ENCODE data around the gene AMN1.
"Not testable (repeated sequence)": the region's sequence is repeated elsewhere in the genome, so short reads cannot be mapped to it uniquely, and the experiment has no call there.

The AMN1 gene

DNA sequence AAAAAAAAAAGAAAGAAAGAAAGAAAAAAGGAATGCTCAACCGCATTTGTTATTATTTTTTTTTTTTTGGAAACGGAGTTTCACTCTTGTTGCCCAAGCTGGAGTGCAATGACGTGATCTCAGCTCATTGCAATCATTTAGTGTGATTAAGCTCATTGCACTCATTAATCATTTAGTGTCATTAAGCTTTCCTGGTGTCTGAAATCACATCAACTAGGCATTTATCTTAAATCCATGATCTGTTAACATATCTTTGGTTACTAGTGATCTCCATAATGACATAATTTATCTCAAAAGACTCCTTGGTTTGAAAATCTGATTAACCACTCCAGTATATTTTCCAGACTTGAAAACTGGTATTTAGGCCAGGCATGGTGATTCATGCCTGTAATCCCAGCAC, 43.0 kb downstream of the AMN1 start:
- no peak for DNase-seq (ENCODE audit: low read depth)

DNA sequence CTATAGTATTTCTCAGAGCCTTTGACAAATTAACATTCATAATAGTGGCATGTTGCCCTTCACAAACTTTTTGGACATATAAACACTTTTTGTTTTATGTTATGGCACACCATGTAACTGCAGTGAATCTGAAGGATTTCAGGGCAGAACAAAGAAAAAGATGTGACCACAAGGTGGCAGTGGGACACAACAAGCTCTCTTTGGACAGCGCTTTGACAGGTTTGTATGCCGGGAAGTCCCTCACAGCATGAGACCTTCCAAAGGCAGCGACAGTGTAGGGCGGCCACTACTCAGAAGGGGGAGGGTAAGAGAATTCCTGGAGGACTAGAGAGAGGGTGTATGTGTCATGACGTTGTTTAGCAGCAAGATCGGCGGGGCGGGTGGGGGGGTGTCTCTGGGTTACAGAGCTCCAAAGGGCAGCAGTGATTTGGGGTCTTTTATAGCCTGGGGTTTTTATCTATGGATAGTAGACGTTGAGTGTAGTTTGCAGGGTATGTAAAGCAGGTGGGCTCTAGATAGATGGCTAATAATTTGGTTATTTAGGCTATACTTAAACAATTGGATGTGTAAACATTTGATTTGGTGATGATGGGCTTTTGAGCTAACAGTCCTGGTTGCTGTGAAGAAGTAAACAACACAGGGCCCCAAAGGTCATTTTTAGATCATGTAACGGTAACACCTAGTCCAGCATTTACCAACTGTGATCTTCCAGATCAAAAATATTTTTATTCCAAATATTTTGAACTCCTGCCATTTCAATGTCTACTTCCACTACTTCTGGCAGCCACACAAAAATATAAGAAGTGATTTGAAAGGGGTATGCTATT, 46.5 kb downstream of the AMN1 start:
- peak; percentile 49 for DNase-seq (ENCODE audit: low read depth)

DNA sequence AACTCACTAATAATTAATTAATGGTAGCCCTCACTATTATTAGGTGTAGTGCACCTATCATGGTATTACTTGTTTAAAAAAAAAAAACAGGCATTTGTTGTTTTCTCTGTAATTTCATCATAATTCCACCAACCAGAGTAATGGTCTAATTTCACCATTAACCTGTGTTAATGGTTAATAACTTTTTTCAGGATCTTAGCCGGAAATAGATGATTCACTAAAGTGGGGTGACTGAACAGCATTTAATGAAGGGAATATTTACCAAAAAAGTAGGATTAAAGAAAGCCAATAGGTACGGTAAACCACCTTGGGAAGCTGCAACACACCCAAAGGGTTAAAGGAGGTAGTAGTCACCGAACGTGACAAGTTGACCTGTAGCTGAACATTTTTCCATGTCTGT, 56.3 kb downstream of the AMN1 start:
- no peak for DNase-seq (ENCODE audit: low read depth)

DNA sequence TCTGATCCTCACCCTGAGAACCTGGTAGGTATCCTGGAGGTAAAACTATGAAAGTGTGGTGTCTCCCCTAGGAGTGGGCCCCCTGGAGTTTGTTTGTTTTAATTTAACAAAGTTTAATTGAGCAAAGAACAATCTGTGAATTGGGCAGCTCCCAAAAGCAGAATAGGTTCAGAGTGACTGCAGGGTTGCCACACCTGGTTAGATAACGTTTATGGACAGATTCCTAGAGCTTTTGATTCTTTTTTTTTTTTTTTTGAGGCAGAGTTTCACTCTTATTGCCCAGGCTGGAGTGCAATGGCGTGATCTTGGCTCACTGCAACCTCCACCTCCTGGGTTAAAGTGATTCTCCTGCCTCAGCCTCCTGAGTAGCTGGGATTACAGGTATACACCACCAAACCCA, 59.2 kb downstream of the AMN1 start:
- DNase-seq (ENCODE audit: low read depth) = not testable (repeated sequence)

DNA sequence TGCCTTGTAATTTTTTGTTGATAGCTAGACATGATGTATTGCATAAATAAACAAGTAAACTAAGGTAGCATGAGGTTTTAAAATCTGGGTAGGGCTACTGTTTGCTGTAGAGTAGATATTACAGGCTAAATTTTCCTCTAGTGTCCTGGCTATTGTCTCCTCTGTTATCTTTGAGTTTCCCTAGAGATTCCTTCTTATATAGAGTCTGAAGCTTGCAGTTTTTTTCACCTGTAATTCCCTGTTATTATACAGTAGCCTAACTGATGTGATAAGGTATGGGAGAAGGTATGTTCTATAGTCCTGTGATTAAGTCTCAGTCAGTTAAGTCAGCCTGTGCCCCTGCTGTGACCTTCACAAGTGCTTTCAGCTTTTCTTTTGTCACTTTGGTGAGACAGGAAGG, 59.8 kb downstream of the AMN1 start:
- DNase-seq (ENCODE audit: low read depth) = no peak

DNA sequence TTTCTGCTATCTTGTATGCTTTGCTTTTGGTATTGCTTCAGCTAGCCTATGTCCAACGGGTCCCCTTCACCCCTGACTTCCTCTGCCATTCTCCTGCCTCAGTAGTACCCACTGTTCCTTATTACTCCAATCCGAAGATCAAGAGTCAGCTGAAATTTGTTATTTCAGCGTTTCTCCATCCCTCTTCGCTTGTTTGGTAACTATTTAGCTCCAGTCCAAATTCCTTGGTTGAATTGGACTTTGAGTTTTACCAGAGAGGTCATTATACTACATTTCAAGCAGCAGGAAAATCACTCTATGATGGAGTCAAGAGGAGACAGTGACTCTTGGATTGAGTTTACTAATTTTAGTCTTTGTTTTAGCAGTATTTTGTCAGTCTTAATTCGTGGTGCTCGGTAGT, 64.8 kb downstream of the AMN1 start:
- no peak for DNase-seq (ENCODE audit: low read depth)

DNA sequence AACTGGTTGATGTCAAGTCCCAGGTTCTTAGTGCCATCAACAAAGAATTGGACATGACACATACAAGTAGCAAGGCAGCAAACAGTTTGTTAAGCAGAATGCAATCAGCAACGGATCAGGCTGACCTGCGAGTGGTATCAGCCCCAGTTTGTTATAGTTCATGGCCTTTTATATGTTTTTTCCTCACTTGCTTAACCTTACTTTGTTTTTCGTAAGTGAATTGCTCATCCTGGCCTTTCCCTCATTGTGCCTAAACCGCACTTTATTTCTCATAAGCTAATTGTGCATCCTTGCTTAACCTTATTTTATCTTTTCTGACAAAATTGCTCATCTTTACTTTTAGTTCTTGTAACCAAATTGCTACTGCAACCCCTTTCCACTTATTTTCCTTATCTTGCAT, 65.2 kb downstream of the AMN1 start:
- DNase-seq (ENCODE audit: low read depth) = no peak

DNA sequence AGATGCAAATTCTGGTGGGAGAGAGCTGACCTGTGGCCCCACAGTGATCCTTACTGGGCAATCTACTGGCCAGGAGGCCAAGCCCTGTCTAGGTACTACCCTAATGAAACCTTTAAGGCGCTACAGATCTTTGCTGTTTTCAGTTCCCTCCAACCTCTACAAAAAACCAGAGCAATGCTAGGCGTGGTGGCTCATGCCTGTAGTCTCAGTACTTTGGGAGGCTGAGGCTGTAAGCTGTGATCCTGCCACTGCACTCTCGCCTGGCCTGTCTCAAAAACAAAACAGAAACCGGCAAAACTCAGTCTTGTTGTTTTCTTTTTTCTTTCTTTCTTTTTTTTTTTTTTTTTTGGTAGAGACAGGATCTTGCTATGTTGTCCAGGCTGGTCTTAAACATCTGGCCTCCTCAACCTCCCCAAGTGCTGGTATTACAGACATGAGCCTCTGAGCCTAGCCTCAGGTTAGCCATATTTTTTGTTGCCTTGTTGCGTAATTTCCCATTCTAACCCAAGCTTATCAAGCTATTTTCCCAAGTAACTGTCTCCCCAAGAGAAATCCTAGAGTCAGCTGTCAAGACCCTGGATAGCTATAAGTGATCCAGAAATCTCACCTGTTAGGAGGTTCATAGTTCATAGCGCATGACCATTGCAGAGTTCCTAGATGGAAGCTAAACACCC, 66.5 kb downstream of the AMN1 start:
- DNase-seq (ENCODE audit: low read depth) = no peak

DNA sequence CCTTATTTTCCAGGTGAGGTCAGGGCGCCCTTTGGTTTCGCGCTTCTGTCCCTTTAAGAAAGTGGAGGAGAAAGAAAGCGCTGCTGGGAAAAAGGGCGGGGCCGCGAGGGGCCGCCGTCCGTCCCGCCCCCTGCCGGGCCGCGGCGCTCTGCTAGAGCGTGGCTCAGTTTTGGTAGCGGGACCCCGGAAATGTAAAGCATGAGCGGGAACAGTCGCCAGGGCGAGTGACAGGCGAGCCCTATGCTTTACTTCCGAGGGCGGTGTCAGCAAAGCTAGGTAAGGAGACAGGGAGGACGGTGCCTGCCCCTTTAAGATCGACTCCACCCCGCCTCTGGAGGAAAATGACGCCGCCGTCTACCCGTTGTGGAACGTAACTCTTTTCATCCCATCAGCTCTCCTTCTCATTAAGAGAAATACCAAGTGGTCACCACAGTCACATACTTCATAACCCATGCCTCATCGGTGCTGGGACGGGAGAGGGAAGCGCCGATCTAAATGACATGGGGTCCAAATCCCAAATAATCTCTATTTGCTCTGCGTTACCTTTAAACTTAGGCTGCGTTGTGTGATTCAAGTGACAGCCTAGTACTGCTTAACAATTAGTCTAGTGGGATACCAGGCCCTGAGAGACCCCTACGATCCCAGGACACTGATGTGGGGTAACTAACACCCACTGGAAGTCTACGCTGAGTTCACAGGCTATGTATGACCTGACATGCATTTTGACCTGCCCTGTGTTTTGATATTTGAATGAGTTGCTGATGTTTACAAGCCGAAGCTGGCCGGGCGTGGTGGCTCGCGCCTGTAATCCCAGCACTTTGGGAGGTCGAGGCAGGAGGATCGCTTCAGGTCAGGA, 69.5 kb downstream of the AMN1 start, which contains the start of gene ETFBKMT:
Gene ETFBKMT (plus strand): TSS at position 602 of the 856 bp plus-strand sequence. CDS start 2,266 bp downstream, outside the sequence.
- DNase-seq (ENCODE audit: low read depth) = peak; percentile 86

DNA sequence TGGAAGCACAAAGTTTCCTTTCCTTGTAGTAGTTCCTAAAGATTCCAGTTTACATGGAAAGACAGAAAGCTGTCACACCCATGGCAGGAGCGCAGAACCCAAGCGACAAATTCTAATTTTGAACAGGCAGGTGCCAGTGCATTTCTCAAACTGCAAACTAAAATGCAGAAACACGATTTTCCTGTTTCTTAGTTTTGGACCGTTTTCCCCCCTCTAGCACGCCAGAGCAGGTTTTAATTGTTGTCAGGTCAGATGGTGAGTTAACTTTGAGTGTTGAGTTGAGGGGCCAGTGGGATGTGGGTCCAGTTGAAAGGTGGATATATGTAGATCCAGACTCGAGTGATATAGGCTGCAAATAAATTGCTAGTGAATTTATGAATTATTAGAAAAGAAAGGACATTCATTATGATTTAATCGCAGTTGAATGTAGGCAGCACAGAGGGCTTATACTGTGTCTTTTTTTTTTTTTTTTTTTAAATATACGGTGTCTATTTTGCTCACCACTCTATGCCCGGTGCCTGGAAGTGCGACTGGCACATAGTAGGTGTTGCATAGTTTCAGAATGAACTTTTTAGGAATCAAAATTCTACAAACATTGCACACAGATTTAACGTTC, 70.2 kb downstream of the AMN1 start:
- no peak for DNase-seq (ENCODE audit: low read depth)

DNA sequence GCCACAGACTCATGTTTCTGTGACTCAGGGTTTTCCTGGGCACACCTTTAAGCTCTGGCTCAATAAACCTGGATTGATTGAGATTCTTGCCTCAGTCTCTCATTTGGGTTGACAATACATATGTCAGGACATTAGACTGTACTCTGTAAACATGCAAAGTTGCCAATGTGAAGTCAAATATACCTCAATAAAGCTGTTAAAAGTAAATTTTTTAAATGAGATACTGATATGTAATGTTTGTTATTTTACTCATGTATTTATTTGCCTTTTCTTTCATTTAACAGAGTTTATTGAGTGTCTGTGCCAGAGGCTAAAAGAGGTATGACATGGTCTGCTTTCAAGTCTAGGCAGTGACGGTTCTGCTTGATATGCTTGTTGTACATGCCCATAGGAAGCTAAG, 73.0 kb downstream of the AMN1 start:
- no peak for DNase-seq (ENCODE audit: low read depth)

DNA sequence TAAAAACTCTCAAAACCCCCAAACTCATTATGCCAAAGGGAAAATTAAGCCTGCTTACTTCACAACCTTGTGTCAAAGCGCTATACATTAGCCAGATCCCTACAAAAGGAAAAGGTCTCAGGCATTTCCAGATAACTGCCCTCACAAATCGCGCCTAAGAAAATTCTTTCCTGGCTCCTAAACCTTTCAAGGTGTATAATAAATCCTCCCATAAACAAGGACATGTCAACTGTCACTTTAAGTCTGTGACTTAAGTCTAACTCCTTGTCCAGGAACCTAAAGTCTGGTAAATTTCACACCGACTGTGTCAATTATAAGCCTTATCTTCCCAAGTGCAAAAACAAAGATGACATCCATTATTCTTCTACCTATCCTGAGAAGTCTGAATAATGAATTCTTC, 73.6 kb downstream of the AMN1 start:
- DNase-seq (ENCODE audit: low read depth) = no peak

DNA sequence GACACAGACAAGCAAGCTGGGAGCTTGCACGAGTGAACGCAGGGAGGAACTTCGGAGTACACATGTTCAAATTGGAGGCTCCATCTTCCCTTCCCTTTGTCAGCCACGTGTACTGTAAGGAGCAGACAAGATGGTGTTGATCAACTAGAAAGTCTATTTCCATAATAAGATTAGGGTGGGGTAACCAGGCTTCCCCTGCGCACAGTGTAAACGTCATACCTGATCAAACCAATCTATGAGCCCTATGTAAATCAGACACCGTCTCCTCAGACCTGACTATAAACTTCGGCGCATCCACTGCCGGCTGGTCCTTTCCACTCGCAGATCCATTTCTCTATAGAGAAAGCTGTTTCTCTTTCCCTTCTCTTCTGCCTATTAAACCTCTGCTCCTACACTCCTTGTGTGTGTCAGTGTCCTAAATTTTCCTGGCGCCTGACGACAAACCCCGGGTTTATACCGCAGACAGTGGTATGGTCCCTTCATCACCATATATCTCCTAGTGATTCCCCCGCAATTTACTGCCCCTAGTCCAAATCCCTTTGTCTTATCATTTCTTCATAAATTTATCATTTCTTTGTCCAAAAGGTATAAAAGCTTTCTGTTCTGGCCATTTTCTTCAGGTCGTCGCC, 76.8 kb downstream of the AMN1 start:
- DNase-seq (ENCODE audit: low read depth) = no peak

DNA sequence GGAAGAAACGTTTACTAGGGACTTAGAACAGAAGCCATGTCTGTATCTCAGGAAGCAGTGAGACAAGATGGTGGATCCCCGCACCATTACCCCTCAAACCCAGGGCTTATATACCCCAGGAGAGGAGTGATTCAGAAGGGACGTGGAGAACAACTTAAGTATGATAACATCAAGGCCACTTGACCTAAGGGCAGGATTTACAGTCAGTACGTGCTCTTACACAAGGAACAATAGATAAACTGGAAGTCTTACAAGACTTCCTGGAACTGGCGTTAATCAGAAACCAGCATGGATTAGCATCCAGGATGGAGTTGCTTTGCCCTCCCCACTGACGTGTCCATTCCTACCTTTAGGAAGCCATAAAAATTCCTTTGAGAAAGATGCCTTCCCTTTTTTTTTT, 77.9 kb downstream of the AMN1 start:
- DNase-seq (ENCODE audit: low read depth) = no peak

DNA sequence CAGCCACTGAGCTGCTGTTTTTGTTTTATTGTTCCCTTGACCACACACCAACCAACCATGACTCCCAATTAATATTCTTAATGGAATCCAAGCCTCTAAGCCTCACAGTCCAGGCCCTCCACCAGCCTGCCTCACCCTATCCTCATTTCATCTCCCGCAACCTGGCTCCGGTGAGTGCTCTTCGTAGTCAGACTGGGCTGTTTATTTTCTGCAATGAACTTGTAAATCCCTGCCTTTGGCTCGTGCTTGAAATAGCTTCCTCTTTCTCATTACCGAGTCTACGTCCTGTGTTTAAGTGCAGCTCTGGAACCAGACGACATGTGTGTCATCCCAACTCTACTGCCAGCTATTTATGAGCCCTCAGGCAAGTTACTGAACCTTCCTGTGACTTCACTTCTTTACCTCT, 81.7 kb downstream of the AMN1 start:
- no peak for DNase-seq (ENCODE audit: low read depth)

DNA sequence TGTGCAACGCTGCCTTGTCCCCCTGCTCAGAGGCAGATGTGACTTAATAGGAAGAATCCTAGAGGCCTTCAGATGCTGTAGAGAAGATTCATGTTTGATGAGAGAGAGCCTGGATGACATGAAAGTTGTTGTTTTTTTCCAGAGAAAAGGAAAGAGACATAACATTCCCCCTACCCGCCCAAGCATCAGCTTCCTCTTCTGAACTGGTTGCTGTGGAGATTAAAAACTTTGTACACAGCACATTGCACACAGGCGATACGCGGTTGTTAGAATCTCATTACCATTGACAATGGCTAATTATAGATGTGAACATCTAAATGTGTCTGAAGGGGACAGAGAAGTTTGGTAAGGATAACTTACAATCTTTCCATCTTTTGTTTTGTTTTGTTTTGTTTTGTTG, 82.9 kb downstream of the AMN1 start:
- DNase-seq (ENCODE audit: low read depth) = no peak

DNA sequence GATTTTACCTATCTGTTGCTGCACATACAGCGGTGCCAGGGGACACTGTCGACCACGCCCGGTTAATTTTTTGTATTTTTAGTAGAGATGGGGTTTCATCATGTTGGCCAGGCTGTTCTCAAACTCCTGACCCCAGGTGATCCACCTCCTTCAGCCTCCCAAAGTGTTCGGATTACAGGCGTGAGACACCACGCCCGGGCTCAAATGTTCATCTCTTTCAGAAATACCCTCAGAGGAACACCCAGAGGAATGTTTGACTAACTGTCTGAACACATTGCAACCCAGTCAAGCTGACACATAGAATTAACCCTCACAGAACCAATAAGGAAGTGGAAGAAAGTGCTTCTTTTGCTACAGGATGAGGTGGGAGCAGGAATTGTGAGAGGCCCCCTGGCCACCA, 84.3 kb downstream of the AMN1 start:
- no peak for DNase-seq (ENCODE audit: low read depth)

DNA sequence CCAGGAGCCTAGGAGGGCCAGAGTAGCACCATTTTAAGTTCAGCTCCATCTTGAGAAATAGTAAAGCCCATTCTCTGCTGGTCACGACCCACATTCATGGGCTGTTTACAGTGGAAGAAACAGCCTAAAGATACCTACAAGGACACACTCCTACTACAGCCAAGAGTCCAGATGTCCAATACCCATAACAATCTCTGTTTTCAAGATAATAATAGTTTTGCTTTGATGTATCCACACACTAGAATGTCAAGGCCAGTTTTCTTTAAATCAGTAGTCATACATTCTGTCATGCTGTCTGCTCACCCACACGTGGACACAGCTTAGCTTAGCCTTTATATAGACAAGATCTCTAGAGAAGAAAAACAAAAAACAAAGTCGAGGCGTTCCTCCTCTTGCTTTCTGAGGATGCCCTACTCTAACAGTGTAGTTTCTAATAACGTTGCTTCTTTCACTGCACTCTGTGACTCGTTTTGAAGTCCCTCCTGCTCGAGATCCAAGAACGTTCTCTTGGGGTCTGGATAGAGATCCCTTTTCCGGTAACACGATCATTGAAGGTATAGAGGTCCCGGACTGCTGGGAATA, 87.2 kb downstream of the AMN1 start:
- DNase-seq (ENCODE audit: low read depth) = no peak

DNA sequence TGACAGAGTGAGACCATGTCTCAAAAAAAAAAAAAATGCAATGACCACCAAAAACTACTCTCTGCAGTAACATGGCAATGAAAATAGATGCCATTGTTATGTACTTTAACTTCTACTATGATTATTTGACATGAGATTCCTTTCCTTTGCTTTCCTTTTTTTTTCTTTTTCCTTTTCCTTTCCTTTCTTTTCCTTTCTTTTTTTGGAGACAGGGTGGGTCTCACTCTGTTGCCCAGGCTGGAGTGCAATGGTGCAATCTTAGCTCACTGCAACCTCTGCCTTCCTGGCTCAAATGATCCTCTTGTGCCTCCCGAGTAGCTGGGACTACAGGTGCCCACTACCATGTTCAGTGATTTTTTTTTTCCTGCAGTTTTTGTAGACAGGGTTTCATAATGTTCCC, 94.2 kb downstream of the AMN1 start:
- no peak for DNase-seq (ENCODE audit: low read depth)

DNA sequence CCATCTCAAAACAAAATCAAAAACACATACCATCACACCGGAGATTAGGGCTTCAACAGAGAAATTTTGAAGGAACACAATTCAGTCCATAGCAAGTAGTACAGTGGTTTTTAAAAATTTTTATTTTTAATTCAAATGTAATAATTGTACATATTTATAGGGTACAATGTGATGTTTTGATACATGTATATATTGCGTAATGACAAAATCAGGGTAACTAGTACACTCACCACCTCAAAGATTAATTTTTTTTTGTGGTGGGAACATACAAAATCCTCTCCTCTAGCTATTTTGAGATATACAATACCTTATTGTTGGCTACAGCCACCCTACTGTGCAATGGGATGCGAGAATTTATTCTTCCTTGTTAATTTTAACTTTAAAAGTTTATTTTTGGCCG, 95.4 kb downstream of the AMN1 start:
- no peak for DNase-seq (ENCODE audit: low read depth)

DNA sequence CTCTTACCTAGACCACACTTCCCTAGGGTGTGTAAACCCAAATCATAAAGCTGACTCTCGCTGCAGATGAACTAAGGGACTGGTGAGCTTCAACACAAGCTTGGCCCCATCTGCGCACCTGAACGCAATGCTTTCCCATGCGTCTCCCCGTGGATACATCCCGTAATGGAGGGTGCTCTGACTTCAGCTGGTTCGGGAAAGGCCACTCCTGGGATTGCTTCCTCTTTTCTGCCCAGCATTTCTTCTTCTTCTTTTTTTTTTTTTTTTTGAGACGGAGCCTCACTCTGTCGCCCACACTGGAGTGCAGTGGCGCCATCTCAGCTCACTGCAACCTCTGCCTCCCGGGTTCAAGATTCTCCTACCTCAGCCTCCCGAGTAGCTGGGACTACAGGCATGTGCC, 97.0 kb downstream of the AMN1 start:
- DNase-seq (ENCODE audit: low read depth) = no peak
